Smooth muscle cell (in vitro differentiated cells): ENCODE data around the gene KNCN. TPM values are rescaled to one million over a fixed set of nuclear protein-coding genes. Genes with fewer than 3 reads are reported as not detected.

Experiments
- DNase-seq: peaks from one replicate; lab custom pipeline; 2025; ENCODE audit not compliant: unreplicated experiment; lab: John Stamatoyannopoulos, UW
- H2AFZ ChIP-seq: fragments of 200-600 bp; sonication (generic); 2 replicates; pipeline ENCODE4 v1.6.0; 2016; ENCODE audit warnings: antibody characterized with exemption, low read depth, mild to moderate bottlenecking
- H3F3A ChIP-seq: fragments of 200-600 bp; sonication (generic); 2 replicates; pipeline ENCODE4 v1.6.0; 2017; ENCODE audit warnings: antibody characterized with exemption, low read depth
- H3K27ac ChIP-seq: fragments of 200-600 bp; sonication (generic); 2 replicates; pipeline ENCODE4 v1.5.1; 2016; ENCODE audit warnings: low read depth, mild to moderate bottlenecking
- H3K27me3 ChIP-seq: fragments of 200-600 bp; sonication (generic); 2 replicates; pipeline ENCODE4 v1.6.1; 2016; ENCODE audit warnings: low read depth, mild to moderate bottlenecking
- H3K36me3 ChIP-seq: fragments of 200-600 bp; sonication (generic); 2 replicates; pipeline ENCODE4 v1.5.1; 2016; ENCODE audit warnings: low read depth
- H3K4me1 ChIP-seq: fragments of 200-600 bp; sonication (generic); 2 replicates; pipeline ENCODE4 v1.5.1; 2016; ENCODE audit warnings: low read depth
- H3K4me2 ChIP-seq: fragments of 200-600 bp; sonication (generic); 2 replicates; pipeline ENCODE4 v1.6.0; 2016; ENCODE audit warnings: mild to moderate bottlenecking
- H3K4me3 ChIP-seq: fragments of 200-600 bp; sonication (generic); 2 replicates; pipeline ENCODE4 v1.5.1; 2016; ENCODE audit warnings: mild to moderate bottlenecking
- H3K79me2 ChIP-seq: fragments of 200-600 bp; sonication (generic); 2 replicates; pipeline ENCODE4 v1.6.0; 2016; ENCODE audit warnings: low read depth, mild to moderate bottlenecking
- H3K9ac ChIP-seq: fragments of 200-600 bp; sonication (generic); 2 replicates; pipeline ENCODE4 v1.6.0; 2016; ENCODE audit warnings: low read depth
- H3K9me3 ChIP-seq: fragments of 200-600 bp; sonication (generic); replicated peaks from 2 replicates; pipeline ENCODE4 v1.5.1; 2016; ENCODE audit warnings: low read depth
- H4K20me1 ChIP-seq: fragments of 200-600 bp; sonication (generic); 2 replicates; pipeline ENCODE4 v1.6.0; 2016; ENCODE audit warnings: low read depth
- CTCF ChIP-seq: fragments of 200-600 bp; sonication (generic); IDR thresholded peaks from 2 replicates; pipeline ENCODE4 v1.5.1; 2017; ENCODE audit warnings: borderline replicate concordance, mild to moderate bottlenecking, antibody characterized with exemption; ENCODE audit not compliant: insufficient read depth, poor library complexity, severe bottlenecking
- WGBS: methylation state at CpG from one replicate; pipeline ENCODE4 v1.1.7; 2016; ENCODE audit warnings: low lambda C conversion rate; 5-methylcytosine and 5-hydroxymethylcytosine counted together
- polyA plus RNA-seq: library from polyadenylated mRNA; unstranded; fragments of >200 nt; fragmentation: Nextera tagmentation; extraction: Ambion mirVana; gene quantifications from 2 replicates; pipeline ENCODE4 v1.2.1, GENCODE V29; 2016
- total RNA-seq: library from RNA; depleted of rRNA; stranded (reverse); fragments of >200 nt; gene quantifications from 2 replicates; pipeline ENCODE4 v1.2.3, GENCODE V29; 2014

KNCN gene
- total and polyA plus RNA-seq, 2 experiments from 2014 or later: not detected

DNA sequence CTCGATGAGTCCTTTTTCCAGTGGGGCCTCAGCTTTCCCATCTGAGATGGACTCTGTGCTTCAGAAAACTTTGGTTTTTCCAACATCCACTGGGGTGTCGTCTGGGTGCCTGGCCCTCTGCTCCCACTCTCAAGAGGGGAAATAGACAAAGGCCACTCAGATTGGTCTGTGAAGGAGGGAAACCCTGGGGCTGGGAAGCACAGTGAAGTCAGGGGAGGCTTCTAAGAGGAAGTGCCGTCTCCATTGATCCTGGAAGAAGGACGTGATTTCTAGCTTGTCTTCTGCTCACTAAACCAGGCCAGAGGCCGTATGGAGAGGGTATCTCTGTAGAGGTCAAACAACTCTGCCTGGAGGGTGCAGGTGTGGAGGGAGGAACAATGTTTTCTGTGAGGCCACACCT is 5.2 kb downstream of the KNCN start:
- Histone ChIP-seq H3K9me3 (no peaks in the 10 kb centered on the region), H3K9ac (no peak overlapping the region), H3F3A (no peaks in the 10 kb centered on the region), H3K4me2 (no peak overlapping the region), H2AFZ (no peak overlapping the region), H3K4me3 (no peak overlapping the region), H4K20me1 (no peaks in the 10 kb centered on the region), H3K27ac (no peak overlapping the region), H3K27me3 (peaks cover 85% of the 10 kb centered on the region), H3K36me3 (no peaks in the 10 kb centered on the region), H3K79me2 (no peaks in the 10 kb centered on the region), H3K4me1 (no peaks in the 10 kb centered on the region)
- no peak for TF ChIP-seq CTCF
- WGBS: 64% methylated on average over 5 of the region's 5 CpGs
- DNase-seq: no peak

DNA sequence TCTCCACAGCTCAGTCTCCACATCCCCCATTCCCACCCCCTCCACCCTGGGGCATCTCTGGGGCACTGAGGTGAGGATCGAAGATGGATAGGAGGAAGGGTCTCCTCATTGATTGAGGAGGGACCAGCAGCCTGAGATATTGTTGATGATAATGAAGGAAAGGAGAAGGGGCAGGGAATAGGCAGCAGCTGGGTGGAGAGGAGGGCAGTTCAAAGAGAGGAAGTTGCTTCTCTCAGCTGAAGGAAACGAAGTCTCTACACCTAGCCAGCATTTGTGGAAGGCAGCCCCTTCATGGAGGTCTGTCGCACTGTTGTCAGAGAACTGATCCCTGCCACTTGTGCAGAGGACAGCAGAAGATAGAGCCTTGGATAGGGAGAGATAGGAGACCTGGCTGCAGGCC is 5.7 kb downstream of the KNCN start:
- no peaks in the 10 kb centered on the region for H4K20me1 ChIP-seq
- H3K27me3 ChIP-seq: peaks cover 85% of the 10 kb centered on the region
- H3F3A ChIP-seq: no peaks in the 10 kb centered on the region
- no peak overlapping the region for H2AFZ ChIP-seq
- no peak overlapping the region for H3K4me3 ChIP-seq
- TF ChIP-seq CTCF: no peak
- no peaks in the 10 kb centered on the region for H3K36me3 ChIP-seq
- no peak overlapping the region for H3K27ac ChIP-seq
- WGBS: 84% methylated on average over 3 of the region's 3 CpGs
- no peaks in the 10 kb centered on the region for H3K9me3 ChIP-seq
- H3K4me2 ChIP-seq: no peak overlapping the region
- no peaks in the 10 kb centered on the region for H3K79me2 ChIP-seq
- H3K4me1 ChIP-seq: no peaks in the 10 kb centered on the region
- H3K9ac ChIP-seq: no peak overlapping the region
- no peak for DNase-seq

- H3F3A ChIP-seq: no peaks in the 10 kb centered on the region
- 48% methylated on average over 5 of the region's 5 CpGs for WGBS
- no peak overlapping the region for H3K4me2 ChIP-seq
- H3K9me3 ChIP-seq: no peaks in the 10 kb centered on the region
- no peak for DNase-seq
- TF ChIP-seq CTCF: no peak
- H3K27me3 ChIP-seq: peaks cover 81% of the 10 kb centered on the region
- no peak overlapping the region for H3K4me3 ChIP-seq
- H3K27ac ChIP-seq: no peak overlapping the region
- no peaks in the 10 kb centered on the region for H3K79me2 ChIP-seq
- H4K20me1 ChIP-seq: no peaks in the 10 kb centered on the region
- H2AFZ ChIP-seq: no peak overlapping the region
- H3K4me1 ChIP-seq: no peaks in the 10 kb centered on the region
- H3K36me3 ChIP-seq: no peaks in the 10 kb centered on the region
- H3K9ac ChIP-seq: no peak overlapping the region
These were observed 6.7 kb downstream of the KNCN start for GRCh38 chr1:46544561-46545240.

DNA sequence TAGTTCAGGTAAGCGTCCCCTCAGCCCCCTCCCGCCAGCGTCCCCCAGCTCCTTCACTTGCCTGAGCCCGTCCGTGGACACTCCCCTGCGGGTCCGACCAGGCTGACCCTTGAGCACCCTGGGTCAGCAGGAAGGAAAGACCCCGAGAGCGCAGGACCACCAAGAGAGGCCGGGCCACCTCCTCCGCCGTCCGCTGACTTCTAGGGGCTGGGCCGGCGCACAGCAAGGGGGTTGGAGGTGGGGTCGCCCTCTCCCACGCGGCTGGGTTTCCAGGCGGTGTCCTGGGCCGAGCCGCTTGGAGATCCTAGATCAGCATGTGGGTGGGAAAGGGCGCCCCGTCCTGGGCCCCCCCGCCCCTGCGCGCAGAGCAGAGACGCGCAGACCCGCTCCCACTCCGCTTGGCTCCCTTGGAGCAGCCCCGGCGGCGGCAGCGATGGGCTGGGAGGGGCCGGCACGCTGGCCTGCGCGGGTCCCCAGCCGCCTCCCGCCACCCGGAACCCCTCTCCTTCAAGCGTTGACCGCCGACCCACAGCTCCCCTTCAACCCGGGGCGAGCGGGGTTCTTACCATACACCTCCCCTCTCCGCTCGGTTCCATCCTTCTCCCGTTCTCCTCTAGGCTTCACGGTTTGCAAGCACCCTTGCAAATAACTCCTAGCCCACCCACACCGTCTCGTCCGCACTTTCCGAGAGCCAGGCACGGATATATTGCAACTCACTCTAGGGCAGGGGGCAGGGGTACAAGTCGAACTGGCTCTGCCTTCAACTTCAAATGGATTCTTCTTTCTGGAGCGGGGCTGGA is 7.5 kb downstream of the KNCN start:
- H3K4me3 ChIP-seq: no peak overlapping the region
- no peak overlapping the region for H2AFZ ChIP-seq
- H3K4me2 ChIP-seq: peak overlapping the region; percentile 51
- H3K27ac ChIP-seq: no peak overlapping the region
- 7% methylated on average over 27 of the region's 58 CpGs for WGBS
- no peaks in the 10 kb centered on the region for H3F3A ChIP-seq
- peaks cover 78% of the 10 kb centered on the region for H3K27me3 ChIP-seq
- no peaks in the 10 kb centered on the region for H3K9me3 ChIP-seq
- H3K4me1 ChIP-seq: no peaks in the 10 kb centered on the region
- H3K9ac ChIP-seq: no peak overlapping the region
- TF ChIP-seq CTCF: no peak
- no peaks in the 10 kb centered on the region for H3K79me2 ChIP-seq
- no peaks in the 10 kb centered on the region for H3K36me3 ChIP-seq
- H4K20me1 ChIP-seq: no peaks in the 10 kb centered on the region
- no peak for DNase-seq
